SK-N-SH (cell line): Measurements from ENCODE around the gene WDR82. TPM values are rescaled to one million over a fixed set of nuclear protein-coding genes. Genes with fewer than 3 reads are reported as not detected.
A peak's percentile ranks its signal among the peaks of the same experiment; 100 is the strongest.

Experiments
- CHD2 ChIP-seq: fragments of 150-350 bp; IDR thresholded peaks from 2 replicates; pipeline ENCODE4 v1.6.1; 2018; ENCODE audit warnings: low read length; ENCODE audit not compliant: partially characterized antibody
- EZH2phosphoT487 ChIP-seq: fragments of 200-600 bp; sonication (generic); IDR thresholded peaks from 2 replicates; pipeline ENCODE4 v1.6.1; 2017; ENCODE audit warnings: low read depth, mixed run types, mild to moderate bottlenecking, antibody characterized with exemption, moderate library complexity, borderline replicate concordance
- FOSL2 ChIP-seq: IDR thresholded peaks from 2 replicates; pipeline ENCODE4 v1.4.0; 2012; ENCODE audit warnings: low read depth, mild to moderate bottlenecking, moderate library complexity, borderline replicate concordance
- FOXM1 ChIP-seq: IDR thresholded peaks from 2 replicates; pipeline ENCODE4 v1.4.0; 2012; ENCODE audit warnings: low read depth, mild to moderate bottlenecking
- GATA2 ChIP-seq: sonication (generic); formaldehyde crosslinking; IDR thresholded peaks from 2 replicates; pipeline ENCODE4 v1.5.0; 2020; ENCODE audit warnings: mild to moderate bottlenecking, missing genetic modification reagents
- NRF1 ChIP-seq: IDR thresholded peaks from 2 replicates; pipeline ENCODE4 v1.6.1; 2012; ENCODE audit warnings: low read depth, mild to moderate bottlenecking, low read length
- RFX5 ChIP-seq: IDR thresholded peaks from 2 replicates; pipeline ENCODE4 v1.6.1; 2012; ENCODE audit warnings: mild to moderate bottlenecking, improper control_type of control experiment, low read length
- RXRA ChIP-seq: IDR thresholded peaks from 2 replicates; pipeline ENCODE4 v1.4.0; 2012; ENCODE audit warnings: low read depth, mild to moderate bottlenecking, borderline replicate concordance
- TCF12 ChIP-seq: IDR thresholded peaks from 2 replicates; pipeline ENCODE4 v1.4.0; 2012
- polyA plus RNA-seq, 3 experiments: library from polyadenylated mRNA; depleted of rRNA; stranded (reverse); fragments of >200 nt; gene quantifications; 2 replicates each; pipeline ENCODE4 v1.2.3, GENCODE V29; 2012
- TF ChIP-seq, protein P1 (sequence below): IDR thresholded peaks from 2 replicates; pipeline ENCODE4 v1.6.1; 2012; ENCODE audit warnings: mild to moderate bottlenecking, low read depth, low read length, moderate library complexity
- TF ChIP-seq, protein P2 (sequence below): fragments of 150-350 bp; IDR thresholded peaks from 2 replicates; pipeline ENCODE4 v1.6.1; 2017; ENCODE audit warnings: antibody characterized with exemption, low read length, low read depth, borderline replicate concordance
- TF ChIP-seq, protein P3 (sequence below): fragments of 150-350 bp; IDR thresholded peaks from 2 replicates; pipeline ENCODE4 v1.6.1; 2016; ENCODE audit warnings: mild to moderate bottlenecking, low read depth, low read length
- TF ChIP-seq, protein P4 (sequence below): IDR thresholded peaks from 2 replicates; pipeline ENCODE4 v1.4.0; 2012; ENCODE audit warnings: low read depth

The WDR82 gene
- polyA plus RNA-seq, 1 of the 3 experiments (the other 2 are of a cell fraction), result 41.2 TPM

DNA sequence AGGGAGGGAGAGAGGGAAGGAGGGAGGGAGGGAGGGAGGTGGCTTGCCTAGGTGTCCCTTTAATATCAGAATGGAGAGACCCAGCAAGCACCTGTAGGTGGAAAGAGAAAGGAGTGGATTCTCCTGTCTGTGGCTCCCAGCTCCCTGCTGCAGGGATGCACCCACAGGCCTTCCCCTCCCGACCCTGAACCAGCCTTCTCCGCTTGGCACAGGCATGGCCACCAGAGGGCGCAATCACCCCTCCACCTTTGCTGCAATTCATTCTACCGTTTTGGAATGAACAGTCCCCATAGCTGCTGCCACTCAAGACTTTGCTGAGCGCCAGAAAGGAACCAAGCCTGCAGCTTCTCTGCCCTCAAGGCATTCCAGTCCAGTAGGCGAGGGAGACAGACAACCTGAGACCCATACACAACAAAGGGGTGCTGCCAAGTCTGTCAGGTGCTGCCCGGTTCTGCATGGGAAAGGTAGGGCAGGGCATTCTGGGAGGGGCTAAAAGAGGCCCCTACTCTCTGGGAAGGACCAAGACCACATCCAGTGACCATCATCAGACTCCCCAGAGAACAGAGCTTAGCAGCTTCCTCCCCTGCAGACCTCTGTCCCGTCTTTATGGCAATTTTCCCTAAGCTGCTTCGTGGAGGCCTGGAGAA, 57.9 kb downstream of the WDR82 start (continued):
- TF ChIP-seq, protein P1, sequence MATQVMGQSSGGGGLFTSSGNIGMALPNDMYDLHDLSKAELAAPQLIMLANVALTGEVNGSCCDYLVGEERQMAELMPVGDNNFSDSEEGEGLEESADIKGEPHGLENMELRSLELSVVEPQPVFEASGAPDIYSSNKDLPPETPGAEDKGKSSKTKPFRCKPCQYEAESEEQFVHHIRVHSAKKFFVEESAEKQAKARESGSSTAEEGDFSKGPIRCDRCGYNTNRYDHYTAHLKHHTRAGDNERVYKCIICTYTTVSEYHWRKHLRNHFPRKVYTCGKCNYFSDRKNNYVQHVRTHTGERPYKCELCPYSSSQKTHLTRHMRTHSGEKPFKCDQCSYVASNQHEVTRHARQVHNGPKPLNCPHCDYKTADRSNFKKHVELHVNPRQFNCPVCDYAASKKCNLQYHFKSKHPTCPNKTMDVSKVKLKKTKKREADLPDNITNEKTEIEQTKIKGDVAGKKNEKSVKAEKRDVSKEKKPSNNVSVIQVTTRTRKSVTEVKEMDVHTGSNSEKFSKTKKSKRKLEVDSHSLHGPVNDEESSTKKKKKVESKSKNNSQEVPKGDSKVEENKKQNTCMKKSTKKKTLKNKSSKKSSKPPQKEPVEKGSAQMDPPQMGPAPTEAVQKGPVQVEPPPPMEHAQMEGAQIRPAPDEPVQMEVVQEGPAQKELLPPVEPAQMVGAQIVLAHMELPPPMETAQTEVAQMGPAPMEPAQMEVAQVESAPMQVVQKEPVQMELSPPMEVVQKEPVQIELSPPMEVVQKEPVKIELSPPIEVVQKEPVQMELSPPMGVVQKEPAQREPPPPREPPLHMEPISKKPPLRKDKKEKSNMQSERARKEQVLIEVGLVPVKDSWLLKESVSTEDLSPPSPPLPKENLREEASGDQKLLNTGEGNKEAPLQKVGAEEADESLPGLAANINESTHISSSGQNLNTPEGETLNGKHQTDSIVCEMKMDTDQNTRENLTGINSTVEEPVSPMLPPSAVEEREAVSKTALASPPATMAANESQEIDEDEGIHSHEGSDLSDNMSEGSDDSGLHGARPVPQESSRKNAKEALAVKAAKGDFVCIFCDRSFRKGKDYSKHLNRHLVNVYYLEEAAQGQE, result no peak
- TF ChIP-seq NRF1 (no peak), RXRA (no peak), EZH2phosphoT487 (no peak), CHD2 (peak; percentile 43), FOSL2 (no peak), TCF12 (no peak), RFX5 (no peak), GATA2 (CRISPR knock-in tag) (no peak), FOXM1 (no peak)
- TF ChIP-seq, protein P2, sequence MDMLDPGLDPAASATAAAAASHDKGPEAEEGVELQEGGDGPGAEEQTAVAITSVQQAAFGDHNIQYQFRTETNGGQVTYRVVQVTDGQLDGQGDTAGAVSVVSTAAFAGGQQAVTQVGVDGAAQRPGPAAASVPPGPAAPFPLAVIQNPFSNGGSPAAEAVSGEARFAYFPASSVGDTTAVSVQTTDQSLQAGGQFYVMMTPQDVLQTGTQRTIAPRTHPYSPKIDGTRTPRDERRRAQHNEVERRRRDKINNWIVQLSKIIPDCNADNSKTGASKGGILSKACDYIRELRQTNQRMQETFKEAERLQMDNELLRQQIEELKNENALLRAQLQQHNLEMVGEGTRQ, result no peak
- TF ChIP-seq, protein P3, sequence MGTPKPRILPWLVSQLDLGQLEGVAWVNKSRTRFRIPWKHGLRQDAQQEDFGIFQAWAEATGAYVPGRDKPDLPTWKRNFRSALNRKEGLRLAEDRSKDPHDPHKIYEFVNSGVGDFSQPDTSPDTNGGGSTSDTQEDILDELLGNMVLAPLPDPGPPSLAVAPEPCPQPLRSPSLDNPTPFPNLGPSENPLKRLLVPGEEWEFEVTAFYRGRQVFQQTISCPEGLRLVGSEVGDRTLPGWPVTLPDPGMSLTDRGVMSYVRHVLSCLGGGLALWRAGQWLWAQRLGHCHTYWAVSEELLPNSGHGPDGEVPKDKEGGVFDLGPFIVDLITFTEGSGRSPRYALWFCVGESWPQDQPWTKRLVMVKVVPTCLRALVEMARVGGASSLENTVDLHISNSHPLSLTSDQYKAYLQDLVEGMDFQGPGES, result no peak
- TF ChIP-seq, protein P4, sequence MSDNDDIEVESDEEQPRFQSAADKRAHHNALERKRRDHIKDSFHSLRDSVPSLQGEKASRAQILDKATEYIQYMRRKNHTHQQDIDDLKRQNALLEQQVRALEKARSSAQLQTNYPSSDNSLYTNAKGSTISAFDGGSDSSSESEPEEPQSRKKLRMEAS, result no peak
- TF ChIP-seq, all 33 proteins: peak for 6
